Measurements from ENCODE around the gene SASH1.

Gene SASH1

DNA sequence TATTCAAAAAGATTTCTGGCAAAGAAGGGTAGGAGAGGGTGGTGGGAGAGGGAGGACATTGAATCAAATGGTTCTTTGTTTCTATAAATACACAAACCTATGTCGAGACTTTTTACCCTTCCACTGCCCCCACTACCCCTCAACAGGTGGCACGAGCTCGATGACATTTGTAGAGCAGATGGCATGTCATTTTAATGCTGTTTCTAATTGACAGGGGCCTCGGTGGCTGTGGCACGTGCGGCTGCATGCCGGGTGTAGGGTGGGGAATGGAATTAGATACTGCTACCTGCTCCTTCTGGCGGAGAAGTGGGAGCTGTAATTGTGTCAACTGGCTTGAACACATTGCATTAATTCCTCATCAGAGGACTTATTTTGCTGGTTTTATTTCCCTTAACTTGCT is 29.1 kb upstream of the SASH1 start:
- H3K27ac ChIP-seq (ENCODE audit: low read depth, low read length): no peak overlapping the region
- no peaks in the 10 kb centered on the region for H3K4me1 ChIP-seq (ENCODE audit: control insufficient read depth, insufficient read depth, low read length)
- no peaks in the 10 kb centered on the region for H3K36me3 ChIP-seq (ENCODE audit: control insufficient read depth, insufficient read depth, low read length)
- no peaks in the 10 kb centered on the region for H3K27me3 ChIP-seq (ENCODE audit: control insufficient read depth, insufficient read depth, low read length)
- H3K9ac ChIP-seq (ENCODE audit: low read length): no peak overlapping the region
- no peak overlapping the region for H3K4me3 ChIP-seq (ENCODE audit: low read length)

GRCh38 chr6:148316308-148316707 is 26.3 kb upstream of the SASH1 start:
- Histone ChIP-seq H3K4me3 (ENCODE audit: low read length) (no peak overlapping the region), H3K9ac (ENCODE audit: low read length) (no peak overlapping the region), H3K27me3 (ENCODE audit: control insufficient read depth, insufficient read depth, low read length) (no peaks in the 10 kb centered on the region), H3K4me1 (ENCODE audit: control insufficient read depth, insufficient read depth, low read length) (no peaks in the 10 kb centered on the region), H3K27ac (ENCODE audit: low read depth, low read length) (no peak overlapping the region), H3K36me3 (ENCODE audit: control insufficient read depth, insufficient read depth, low read length) (no peaks in the 10 kb centered on the region)

GRCh38 chr6:148317051-148317450 is 25.6 kb upstream of the SASH1 start:
- Histone ChIP-seq H3K27ac (ENCODE audit: low read depth, low read length) (no peak overlapping the region), H3K4me1 (ENCODE audit: control insufficient read depth, insufficient read depth, low read length) (no peaks in the 10 kb centered on the region), H3K9ac (ENCODE audit: low read length) (no peak overlapping the region), H3K27me3 (ENCODE audit: control insufficient read depth, insufficient read depth, low read length) (no peaks in the 10 kb centered on the region), H3K36me3 (ENCODE audit: control insufficient read depth, insufficient read depth, low read length) (no peaks in the 10 kb centered on the region), H3K4me3 (ENCODE audit: low read length) (no peak overlapping the region)

DNA sequence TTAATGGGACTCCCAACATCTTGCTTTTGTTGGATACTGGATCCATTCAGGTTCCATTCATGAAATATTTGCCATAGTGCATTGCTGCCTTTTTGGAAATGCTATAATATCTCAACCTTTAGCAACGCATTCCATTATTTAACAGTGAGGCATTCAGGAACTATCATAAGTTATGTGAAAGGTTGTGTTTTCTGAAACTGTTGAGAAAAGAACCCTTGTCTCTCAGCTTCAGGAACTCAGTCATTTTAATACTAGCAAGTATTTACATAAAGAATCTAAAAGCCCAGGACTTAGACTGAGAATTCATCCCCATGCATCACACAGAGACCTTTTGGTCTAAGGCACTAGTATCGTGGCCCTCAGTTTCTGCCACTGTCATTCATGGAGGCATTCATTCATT is 24.9 kb upstream of the SASH1 start:
- H3K27ac ChIP-seq (ENCODE audit: low read depth, low read length): no peak overlapping the region
- no peak overlapping the region for H3K4me3 ChIP-seq (ENCODE audit: low read length)
- no peaks in the 10 kb centered on the region for H3K36me3 ChIP-seq (ENCODE audit: control insufficient read depth, insufficient read depth, low read length)
- H3K27me3 ChIP-seq (ENCODE audit: control insufficient read depth, insufficient read depth, low read length): no peaks in the 10 kb centered on the region
- no peaks in the 10 kb centered on the region for H3K4me1 ChIP-seq (ENCODE audit: control insufficient read depth, insufficient read depth, low read length)
- no peak overlapping the region for H3K9ac ChIP-seq (ENCODE audit: low read length)

DNA sequence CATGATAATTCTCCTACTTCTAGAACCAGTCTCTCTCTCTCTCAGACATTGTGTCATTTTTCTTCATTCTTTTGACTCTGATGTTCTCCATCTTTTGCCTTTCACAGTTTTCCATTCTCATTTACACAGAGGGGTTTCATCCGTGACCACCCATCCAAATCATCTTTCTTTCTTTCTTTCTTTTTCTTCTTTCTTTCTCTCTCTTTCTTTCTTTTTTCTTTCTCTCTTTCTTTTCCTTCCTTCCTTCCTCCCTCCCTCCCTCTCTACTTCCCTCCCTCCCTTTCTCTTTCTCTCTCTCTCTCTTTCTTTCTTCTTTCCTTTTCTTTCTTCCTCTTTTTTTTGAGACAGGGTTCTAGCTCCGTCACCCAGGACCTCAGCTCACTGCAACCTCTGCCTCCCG is 19.9 kb upstream of the SASH1 start:
- no peak overlapping the region for H3K9ac ChIP-seq (ENCODE audit: low read length)
- no peaks in the 10 kb centered on the region for H3K27me3 ChIP-seq (ENCODE audit: control insufficient read depth, insufficient read depth, low read length)
- H3K36me3 ChIP-seq (ENCODE audit: control insufficient read depth, insufficient read depth, low read length): no peaks in the 10 kb centered on the region
- no peaks in the 10 kb centered on the region for H3K4me1 ChIP-seq (ENCODE audit: control insufficient read depth, insufficient read depth, low read length)
- H3K4me3 ChIP-seq (ENCODE audit: low read length): no peak overlapping the region
- H3K27ac ChIP-seq (ENCODE audit: low read depth, low read length): no peak overlapping the region

DNA sequence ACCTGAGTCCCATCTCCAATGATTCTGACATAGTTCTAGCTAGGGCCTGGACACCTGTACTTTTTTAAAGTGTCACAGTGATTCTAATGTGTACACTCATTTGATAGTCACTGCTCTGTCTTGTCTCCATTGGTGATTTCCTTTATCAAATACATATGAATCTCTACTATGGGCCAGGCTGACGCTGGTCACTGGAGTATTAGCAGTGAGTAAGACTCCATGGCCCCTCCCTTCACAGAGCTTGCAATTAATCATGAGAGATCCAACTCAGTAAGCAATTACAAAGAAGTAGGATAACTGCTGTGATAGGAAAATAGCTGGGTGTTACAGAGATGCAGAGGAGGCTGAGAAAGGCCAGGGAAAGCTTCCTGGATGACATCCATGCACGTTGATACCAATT is 19.3 kb upstream of the SASH1 start:
- Histone ChIP-seq H3K27ac (ENCODE audit: low read depth, low read length) (no peak overlapping the region), H3K27me3 (ENCODE audit: control insufficient read depth, insufficient read depth, low read length) (no peaks in the 10 kb centered on the region), H3K9ac (ENCODE audit: low read length) (no peak overlapping the region), H3K4me3 (ENCODE audit: low read length) (no peak overlapping the region), H3K36me3 (ENCODE audit: control insufficient read depth, insufficient read depth, low read length) (no peaks in the 10 kb centered on the region), H3K4me1 (ENCODE audit: control insufficient read depth, insufficient read depth, low read length) (no peaks in the 10 kb centered on the region)

DNA sequence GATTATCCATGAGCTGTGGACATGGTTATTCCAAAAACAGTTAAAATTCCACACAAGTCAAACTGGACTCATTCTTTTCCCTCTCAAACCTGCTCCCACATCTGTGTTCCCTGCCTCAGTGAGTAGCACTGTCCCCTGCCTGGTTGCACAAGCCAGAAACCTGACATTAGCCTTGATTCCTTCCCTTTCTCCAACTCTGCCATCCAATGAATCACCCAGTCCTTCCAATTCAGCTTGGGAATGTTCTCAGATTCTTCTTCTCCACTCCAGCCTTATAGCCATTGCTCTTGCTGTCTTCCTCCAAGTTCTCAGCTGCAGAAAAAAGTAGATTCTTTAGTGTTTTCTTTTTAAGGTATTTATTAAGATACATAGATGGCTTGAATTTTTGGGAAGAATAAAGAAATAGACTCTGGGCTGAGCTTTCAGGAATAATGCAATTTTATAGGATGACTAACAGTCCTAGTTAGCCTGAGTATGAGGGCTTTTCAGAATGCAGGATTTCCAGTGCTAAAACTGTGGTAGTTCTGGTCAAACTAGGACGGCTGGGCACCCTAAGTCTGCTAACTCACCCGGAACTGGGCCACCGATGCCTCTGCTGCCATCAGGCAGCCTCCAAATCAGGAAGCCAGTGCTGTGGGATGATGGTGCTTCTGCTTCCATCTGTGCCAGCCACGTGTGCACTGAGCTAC is 18.2 kb upstream of the SASH1 start:
- Histone ChIP-seq H3K27me3 (ENCODE audit: control insufficient read depth, insufficient read depth, low read length) (no peaks in the 10 kb centered on the region), H3K36me3 (ENCODE audit: control insufficient read depth, insufficient read depth, low read length) (no peaks in the 10 kb centered on the region), H3K9ac (ENCODE audit: low read length) (no peak overlapping the region), H3K4me3 (ENCODE audit: low read length) (no peak overlapping the region), H3K4me1 (ENCODE audit: control insufficient read depth, insufficient read depth, low read length) (no peaks in the 10 kb centered on the region), H3K27ac (ENCODE audit: low read depth, low read length) (no peak overlapping the region)

DNA sequence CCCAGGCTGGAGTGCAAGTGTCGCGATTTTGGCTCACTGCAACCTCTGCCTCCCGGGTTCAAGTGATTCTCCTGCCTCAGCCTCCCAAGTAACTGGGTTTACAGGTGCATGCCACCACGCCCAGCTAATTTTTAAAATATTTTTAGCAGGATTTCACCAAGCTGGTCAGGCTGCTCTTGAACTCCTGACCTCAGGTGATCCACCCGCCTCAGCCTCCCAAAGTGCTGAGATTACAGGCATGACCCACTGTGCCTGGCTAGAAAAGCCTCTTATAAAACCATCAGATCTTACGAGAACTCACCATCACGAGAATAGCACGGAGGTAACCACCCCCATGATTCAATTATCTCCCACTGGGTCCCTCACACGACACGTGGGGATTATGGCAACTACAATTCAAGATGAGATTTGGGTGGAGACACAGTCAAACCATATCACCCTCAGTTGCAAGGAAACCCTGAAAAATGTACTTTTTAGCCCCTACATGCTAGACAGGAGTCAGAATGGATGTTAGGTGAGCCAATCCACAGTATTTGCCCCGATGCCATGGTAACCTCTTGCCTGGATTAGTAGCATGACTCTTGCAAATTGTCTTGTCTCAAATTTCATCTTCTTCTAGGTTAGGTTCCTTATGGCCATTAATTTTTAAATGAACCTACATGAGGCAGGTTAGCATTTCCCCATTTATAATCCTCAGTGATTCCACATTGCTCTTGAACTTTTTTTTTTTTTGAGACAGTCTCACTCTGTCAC is 17.1 kb upstream of the SASH1 start:
- Histone ChIP-seq H3K27ac (ENCODE audit: low read depth, low read length) (no peak overlapping the region), H3K27me3 (ENCODE audit: control insufficient read depth, insufficient read depth, low read length) (no peaks in the 10 kb centered on the region), H3K4me1 (ENCODE audit: control insufficient read depth, insufficient read depth, low read length) (peaks cover 2% of the 10 kb centered on the region), H3K9ac (ENCODE audit: low read length) (no peak overlapping the region), H3K36me3 (ENCODE audit: control insufficient read depth, insufficient read depth, low read length) (no peaks in the 10 kb centered on the region), H3K4me3 (ENCODE audit: low read length) (no peak overlapping the region)

- Histone ChIP-seq H3K4me1 (ENCODE audit: control insufficient read depth, insufficient read depth, low read length) (peaks cover 2% of the 10 kb centered on the region), H3K36me3 (ENCODE audit: control insufficient read depth, insufficient read depth, low read length) (no peaks in the 10 kb centered on the region), H3K4me3 (ENCODE audit: low read length) (no peak overlapping the region), H3K27me3 (ENCODE audit: control insufficient read depth, insufficient read depth, low read length) (no peaks in the 10 kb centered on the region), H3K27ac (ENCODE audit: low read depth, low read length) (no peak overlapping the region), H3K9ac (ENCODE audit: low read length) (no peak overlapping the region)
Observed at GRCh38 chr6:148328876-148329555, 13.6 kb upstream of the SASH1 start.

- no peak overlapping the region for H3K27ac ChIP-seq (ENCODE audit: low read depth, low read length)
- no peak overlapping the region for H3K4me3 ChIP-seq (ENCODE audit: low read length)
- no peaks in the 10 kb centered on the region for H3K27me3 ChIP-seq (ENCODE audit: control insufficient read depth, insufficient read depth, low read length)
- H3K4me1 ChIP-seq (ENCODE audit: control insufficient read depth, insufficient read depth, low read length): peaks cover 2% of the 10 kb centered on the region
- H3K36me3 ChIP-seq (ENCODE audit: control insufficient read depth, insufficient read depth, low read length): no peaks in the 10 kb centered on the region
- H3K9ac ChIP-seq (ENCODE audit: low read length): no peak overlapping the region
Observed at GRCh38 chr6:148329596-148330381, 12.8 kb upstream of the SASH1 start.

- Histone ChIP-seq H3K4me1 (ENCODE audit: control insufficient read depth, insufficient read depth, low read length) (peaks cover 2% of the 10 kb centered on the region), H3K27ac (ENCODE audit: low read depth, low read length) (no peak overlapping the region), H3K36me3 (ENCODE audit: control insufficient read depth, insufficient read depth, low read length) (no peaks in the 10 kb centered on the region), H3K27me3 (ENCODE audit: control insufficient read depth, insufficient read depth, low read length) (no peaks in the 10 kb centered on the region), H3K4me3 (ENCODE audit: low read length) (no peak overlapping the region), H3K9ac (ENCODE audit: low read length) (no peak overlapping the region)
Observed at GRCh38 chr6:148332088-148332487, 10.6 kb upstream of the SASH1 start.

DNA sequence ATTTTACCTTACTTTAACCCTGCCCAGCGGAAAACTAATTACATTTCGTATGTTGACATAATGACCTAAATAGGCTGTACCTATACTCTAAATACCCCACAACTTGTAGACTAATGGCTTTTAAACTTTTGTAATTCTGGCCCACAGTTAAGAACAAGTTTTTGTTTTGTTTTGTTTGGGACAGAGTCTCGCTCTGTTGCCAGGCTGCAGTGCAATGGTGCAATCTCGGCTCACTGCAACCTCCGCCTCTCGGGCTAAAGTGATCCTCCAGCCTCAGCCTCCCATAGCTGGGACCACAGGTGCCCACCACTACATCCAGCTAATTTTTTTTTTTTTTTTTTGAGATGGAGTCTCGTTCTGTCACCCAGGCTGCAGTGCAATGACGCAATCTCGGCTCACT is 5.7 kb upstream of the SASH1 start:
- Histone ChIP-seq H3K27ac (ENCODE audit: low read depth, low read length) (no peak overlapping the region), H3K4me1 (ENCODE audit: control insufficient read depth, insufficient read depth, low read length) (peaks cover 3% of the 10 kb centered on the region), H3K36me3 (ENCODE audit: control insufficient read depth, insufficient read depth, low read length) (no peaks in the 10 kb centered on the region), H3K27me3 (ENCODE audit: control insufficient read depth, insufficient read depth, low read length) (no peaks in the 10 kb centered on the region), H3K9ac (ENCODE audit: low read length) (no peak overlapping the region), H3K4me3 (ENCODE audit: low read length) (no peak overlapping the region)

Data from rectal smooth muscle tissue (tissue), 1 donor.